ENCODE data around the gene LGR5. TPM values are rescaled to one million over a fixed set of nuclear protein-coding genes. Genes with fewer than 3 reads are reported as not detected.

Gene LGR5
- total RNA-seq, 1 experiment from 2014 or later: 0.17 TPM

DNA sequence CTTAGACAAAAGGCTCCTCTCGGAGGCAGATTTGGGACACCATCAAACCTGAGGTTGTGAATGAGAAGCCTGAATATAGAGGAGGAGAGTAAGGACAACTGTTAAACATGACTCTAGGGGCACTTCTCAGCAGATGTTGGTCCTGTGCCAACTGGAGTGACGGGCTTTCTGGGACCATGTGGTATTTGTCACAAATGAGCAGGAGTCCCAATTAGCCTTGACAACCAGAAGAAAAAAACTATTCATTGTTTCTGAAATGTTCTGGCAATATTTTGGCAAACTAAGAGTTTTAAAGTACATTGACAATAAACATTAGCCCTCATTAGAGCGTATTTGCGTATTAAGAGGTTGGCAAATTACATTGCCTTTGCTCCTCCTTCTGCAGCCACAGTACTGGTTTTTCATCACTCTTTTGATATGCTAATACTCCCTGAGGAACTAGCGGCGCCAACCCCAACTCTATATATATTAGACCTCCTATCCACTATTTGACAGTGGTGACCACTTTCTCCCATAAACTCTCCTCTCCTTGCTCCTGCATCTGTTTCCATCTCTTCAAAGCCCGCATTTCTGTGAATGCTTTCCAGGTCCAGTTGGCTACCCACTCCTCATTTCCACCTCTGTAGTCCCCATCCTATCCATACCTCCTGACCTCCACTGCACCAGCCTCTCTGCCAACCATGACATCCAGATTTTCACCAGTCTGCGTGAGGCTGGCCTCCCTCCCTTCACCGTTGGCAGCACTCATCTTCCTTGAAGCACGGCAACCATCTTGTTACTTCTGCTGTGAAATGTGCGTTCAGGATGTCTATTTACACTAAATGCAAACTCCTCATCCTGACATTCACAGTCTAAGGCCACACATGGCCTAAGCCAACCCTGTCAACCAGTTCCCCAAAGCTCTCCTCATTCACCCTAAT, 123.3 kb downstream of the LGR5 start (continued):
- TF ChIP-seq, protein P1, sequence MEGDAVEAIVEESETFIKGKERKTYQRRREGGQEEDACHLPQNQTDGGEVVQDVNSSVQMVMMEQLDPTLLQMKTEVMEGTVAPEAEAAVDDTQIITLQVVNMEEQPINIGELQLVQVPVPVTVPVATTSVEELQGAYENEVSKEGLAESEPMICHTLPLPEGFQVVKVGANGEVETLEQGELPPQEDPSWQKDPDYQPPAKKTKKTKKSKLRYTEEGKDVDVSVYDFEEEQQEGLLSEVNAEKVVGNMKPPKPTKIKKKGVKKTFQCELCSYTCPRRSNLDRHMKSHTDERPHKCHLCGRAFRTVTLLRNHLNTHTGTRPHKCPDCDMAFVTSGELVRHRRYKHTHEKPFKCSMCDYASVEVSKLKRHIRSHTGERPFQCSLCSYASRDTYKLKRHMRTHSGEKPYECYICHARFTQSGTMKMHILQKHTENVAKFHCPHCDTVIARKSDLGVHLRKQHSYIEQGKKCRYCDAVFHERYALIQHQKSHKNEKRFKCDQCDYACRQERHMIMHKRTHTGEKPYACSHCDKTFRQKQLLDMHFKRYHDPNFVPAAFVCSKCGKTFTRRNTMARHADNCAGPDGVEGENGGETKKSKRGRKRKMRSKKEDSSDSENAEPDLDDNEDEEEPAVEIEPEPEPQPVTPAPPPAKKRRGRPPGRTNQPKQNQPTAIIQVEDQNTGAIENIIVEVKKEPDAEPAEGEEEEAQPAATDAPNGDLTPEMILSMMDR (IDR thresholded peaks at IDR 0.05): no peak
- TF ChIP-seq, protein P2, sequence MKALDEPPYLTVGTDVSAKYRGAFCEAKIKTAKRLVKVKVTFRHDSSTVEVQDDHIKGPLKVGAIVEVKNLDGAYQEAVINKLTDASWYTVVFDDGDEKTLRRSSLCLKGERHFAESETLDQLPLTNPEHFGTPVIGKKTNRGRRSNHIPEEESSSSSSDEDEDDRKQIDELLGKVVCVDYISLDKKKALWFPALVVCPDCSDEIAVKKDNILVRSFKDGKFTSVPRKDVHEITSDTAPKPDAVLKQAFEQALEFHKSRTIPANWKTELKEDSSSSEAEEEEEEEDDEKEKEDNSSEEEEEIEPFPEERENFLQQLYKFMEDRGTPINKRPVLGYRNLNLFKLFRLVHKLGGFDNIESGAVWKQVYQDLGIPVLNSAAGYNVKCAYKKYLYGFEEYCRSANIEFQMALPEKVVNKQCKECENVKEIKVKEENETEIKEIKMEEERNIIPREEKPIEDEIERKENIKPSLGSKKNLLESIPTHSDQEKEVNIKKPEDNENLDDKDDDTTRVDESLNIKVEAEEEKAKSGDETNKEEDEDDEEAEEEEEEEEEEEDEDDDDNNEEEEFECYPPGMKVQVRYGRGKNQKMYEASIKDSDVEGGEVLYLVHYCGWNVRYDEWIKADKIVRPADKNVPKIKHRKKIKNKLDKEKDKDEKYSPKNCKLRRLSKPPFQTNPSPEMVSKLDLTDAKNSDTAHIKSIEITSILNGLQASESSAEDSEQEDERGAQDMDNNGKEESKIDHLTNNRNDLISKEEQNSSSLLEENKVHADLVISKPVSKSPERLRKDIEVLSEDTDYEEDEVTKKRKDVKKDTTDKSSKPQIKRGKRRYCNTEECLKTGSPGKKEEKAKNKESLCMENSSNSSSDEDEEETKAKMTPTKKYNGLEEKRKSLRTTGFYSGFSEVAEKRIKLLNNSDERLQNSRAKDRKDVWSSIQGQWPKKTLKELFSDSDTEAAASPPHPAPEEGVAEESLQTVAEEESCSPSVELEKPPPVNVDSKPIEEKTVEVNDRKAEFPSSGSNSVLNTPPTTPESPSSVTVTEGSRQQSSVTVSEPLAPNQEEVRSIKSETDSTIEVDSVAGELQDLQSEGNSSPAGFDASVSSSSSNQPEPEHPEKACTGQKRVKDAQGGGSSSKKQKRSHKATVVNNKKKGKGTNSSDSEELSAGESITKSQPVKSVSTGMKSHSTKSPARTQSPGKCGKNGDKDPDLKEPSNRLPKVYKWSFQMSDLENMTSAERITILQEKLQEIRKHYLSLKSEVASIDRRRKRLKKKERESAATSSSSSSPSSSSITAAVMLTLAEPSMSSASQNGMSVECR (CRISPR knock-in tag; IDR thresholded peaks at IDR 0.05; ENCODE audit: borderline replicate concordance): no peak
- TF ChIP-seq, protein P3, sequence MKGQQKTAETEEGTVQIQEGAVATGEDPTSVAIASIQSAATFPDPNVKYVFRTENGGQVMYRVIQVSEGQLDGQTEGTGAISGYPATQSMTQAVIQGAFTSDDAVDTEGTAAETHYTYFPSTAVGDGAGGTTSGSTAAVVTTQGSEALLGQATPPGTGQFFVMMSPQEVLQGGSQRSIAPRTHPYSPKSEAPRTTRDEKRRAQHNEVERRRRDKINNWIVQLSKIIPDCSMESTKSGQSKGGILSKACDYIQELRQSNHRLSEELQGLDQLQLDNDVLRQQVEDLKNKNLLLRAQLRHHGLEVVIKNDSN (CRISPR knock-in tag; IDR thresholded peaks at IDR 0.05): no peak

DNA sequence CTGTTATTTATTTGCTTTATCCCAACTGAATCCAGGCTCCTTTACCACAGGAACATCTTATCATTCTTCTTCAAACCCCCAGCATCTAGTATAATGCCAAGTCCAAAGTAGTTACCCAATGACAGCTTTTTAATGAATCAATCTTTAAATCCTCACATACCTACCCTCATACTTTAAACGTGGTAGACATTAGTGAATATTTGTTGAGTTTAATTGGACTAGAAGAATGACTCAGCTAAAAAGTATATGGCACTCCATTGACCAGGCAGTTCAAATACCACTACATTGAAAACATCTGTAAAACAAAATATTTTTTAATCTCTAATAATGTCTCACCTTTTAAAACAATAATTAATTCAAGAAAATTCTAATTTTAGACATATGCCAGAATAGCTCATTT, 125.9 kb downstream of the LGR5 start:
- ATAC-seq: no peak
- no peak for DNase-seq (ENCODE audit: low spot score)
- Mint-ChIP-seq H3K36me3 (no peaks in the 10 kb centered on the region), H3K27ac (no peak overlapping the region), H3K4me1 (peaks cover 11% of the 10 kb centered on the region), H3K4me3 (no peak overlapping the region), H3K9me3 (no peaks in the 10 kb centered on the region), H3K27me3 (ENCODE audit: low read depth) (no peaks in the 10 kb centered on the region; the same call in 1 of the 2 replicates)
- CTCF ChIA-PET: no interaction called here
- POLR2A ChIA-PET: no interaction called here
- no peak for TF ChIP-seq NR1H2 (CRISPR knock-in tag; IDR thresholded peaks at IDR 0.05)

DNA sequence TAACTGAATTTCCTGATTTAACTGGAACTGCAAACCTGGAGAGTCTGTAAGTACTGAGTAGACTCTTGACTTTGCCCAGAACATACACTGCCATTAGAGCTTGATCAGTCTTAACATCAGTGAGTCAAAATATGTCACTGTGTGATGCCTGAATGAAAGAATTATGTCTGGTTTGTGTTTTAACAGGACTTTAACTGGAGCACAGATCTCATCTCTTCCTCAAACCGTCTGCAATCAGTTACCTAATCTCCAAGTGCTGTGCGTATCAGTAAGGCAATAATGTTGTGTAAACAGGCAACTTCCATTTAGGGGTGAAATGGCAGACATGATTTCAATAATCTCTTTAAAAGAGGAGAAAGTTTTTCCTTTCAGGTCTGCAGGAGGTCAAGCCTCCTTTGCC, 127.1 kb downstream of the LGR5 start:
- no peak overlapping the region for H3K4me3 Mint-ChIP-seq
- ATAC-seq (no peak), DNase-seq (ENCODE audit: low spot score) (no peak)
- ChIA-PET CTCF (no interaction called here), POLR2A (no interaction called here)
- H3K4me1 Mint-ChIP-seq: peaks cover 11% of the 10 kb centered on the region
- TF ChIP-seq ATF1 (CRISPR knock-in tag; IDR thresholded peaks at IDR 0.05): no peak
- no peak for TF ChIP-seq ZNF671 (CRISPR knock-in tag; IDR thresholded peaks at IDR 0.05)
- no peak for TF ChIP-seq JAZF1 (CRISPR knock-in tag; IDR thresholded peaks at IDR 0.05)
- no peak for TF ChIP-seq EMX1 (CRISPR knock-in tag; IDR thresholded peaks at IDR 0.05)
- TF ChIP-seq, protein P4, sequence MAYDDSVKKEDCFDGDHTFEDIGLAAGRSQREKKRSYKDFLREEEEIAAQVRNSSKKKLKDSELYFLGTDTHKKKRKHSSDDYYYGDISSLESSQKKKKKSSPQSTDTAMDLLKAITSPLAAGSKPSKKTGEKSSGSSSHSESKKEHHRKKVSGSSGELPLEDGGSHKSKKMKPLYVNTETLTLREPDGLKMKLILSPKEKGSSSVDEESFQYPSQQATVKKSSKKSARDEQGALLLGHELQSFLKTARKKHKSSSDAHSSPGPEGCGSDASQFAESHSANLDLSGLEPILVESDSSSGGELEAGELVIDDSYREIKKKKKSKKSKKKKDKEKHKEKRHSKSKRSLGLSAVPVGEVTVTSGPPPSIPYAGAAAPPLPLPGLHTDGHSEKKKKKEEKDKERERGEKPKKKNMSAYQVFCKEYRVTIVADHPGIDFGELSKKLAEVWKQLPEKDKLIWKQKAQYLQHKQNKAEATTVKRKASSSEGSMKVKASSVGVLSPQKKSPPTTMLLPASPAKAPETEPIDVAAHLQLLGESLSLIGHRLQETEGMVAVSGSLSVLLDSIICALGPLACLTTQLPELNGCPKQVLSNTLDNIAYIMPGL (CRISPR knock-in tag; IDR thresholded peaks at IDR 0.05): no peak
- TF ChIP-seq ZNF317 (CRISPR knock-in tag; IDR thresholded peaks at IDR 0.05; ENCODE audit: borderline replicate concordance, low read depth): no peak
- no peak for TF ChIP-seq SOX15 (CRISPR knock-in tag; IDR thresholded peaks at IDR 0.05)
- no peaks in the 10 kb centered on the region for H3K36me3 Mint-ChIP-seq
- H3K9me3 Mint-ChIP-seq: no peaks in the 10 kb centered on the region
- H3K27ac Mint-ChIP-seq: no peak overlapping the region
- no peaks in the 10 kb centered on the region; the same call in 1 of the 2 replicates for H3K27me3 Mint-ChIP-seq (ENCODE audit: low read depth)

Measured in WTC11 (cell line).